Spleen (tissue), 11 donors: ENCODE data around the gene CTNNA1. TPM values are rescaled to one million over a fixed set of nuclear protein-coding genes. Genes with fewer than 3 reads are reported as not detected.

Source experiments
- DNase-seq: peaks from one replicate; pipeline ENCODE4 v3.0.0-alpha.2; 2020
- H3K27ac ChIP-seq, 8 donors: fragments of 200-600 bp; sonication (generic) in 7 of 8; 1 replicate in 4 of 8; 2 replicates in 4 of 8; pipeline versions ENCODE4 v1.5.0 to v1.8.0; 2016 to 2021; ENCODE audit warnings: inconsistent platforms in 4 of 8, mild to moderate bottlenecking in 4 of 8, moderate library complexity in 1 of 8
- H3K27me3 ChIP-seq, 7 donors: fragments of 200-600 bp; sonication (generic) in 6 of 7; replicated peaks in 1 of 7; 1 replicate in 4 of 7; 2 replicates in 3 of 7; pipeline versions ENCODE4 v1.5.0 to v1.8.0; 2016 to 2021; ENCODE audit warnings: inconsistent platforms in 3 of 7, mild to moderate bottlenecking in 1 of 7
- H3K36me3 ChIP-seq, 6 donors: fragments of 200-600 bp; sonication (generic) in 5 of 6; 1 replicate in 4 of 6; 2 replicates in 2 of 6; pipeline versions ENCODE4 v1.5.0 to v1.8.0; 2016 to 2021; ENCODE audit warnings: inconsistent platforms in 2 of 6
- H3K4me1 ChIP-seq, 6 donors: fragments of 200-600 bp; sonication (generic) in 5 of 6; 1 replicate in 3 of 6; 2 replicates in 3 of 6; pipeline versions ENCODE4 v1.5.0 to v1.8.0; 2016 to 2021; ENCODE audit warnings: inconsistent platforms in 3 of 6
- H3K4me3 ChIP-seq, 8 donors: fragments of 200-600 bp; sonication (generic) in 7 of 8; 1 replicate in 4 of 8; 2 replicates in 4 of 8; pipeline versions ENCODE4 v1.5.0 to v1.8.0; 2016 to 2021; ENCODE audit warnings: inconsistent platforms in 4 of 8, mild to moderate bottlenecking in 4 of 8, moderate library complexity in 2 of 8
- H3K9me3 ChIP-seq, 8 donors: fragments of 200-600 bp; sonication (generic) in 7 of 8; 1 replicate in 4 of 8; 2 replicates in 4 of 8; pipeline versions ENCODE4 v1.5.0 to v1.8.0; 2016 to 2021; ENCODE audit warnings: inconsistent platforms in 4 of 8
- POLR2A ChIP-seq, 3 donors: fragments of 450-650 bp; IDR thresholded peaks; one replicate each; pipeline ENCODE4 v1.5.1; 2017; ENCODE audit warnings: antibody characterized with exemption in 3 of 3, mild to moderate bottlenecking in 1 of 3
- POLR2AphosphoS5 ChIP-seq, 3 donors: sonication (generic); formaldehyde crosslinking; IDR thresholded peaks; one replicate each; pipeline ENCODE4 v1.5.1; 2017; ENCODE audit warnings: antibody characterized with exemption in 3 of 3
- WGBS, 5 donors: extraction: QIAGEN DNeasy Blood & Tissue Kit in 3 of 5; methylation state at CpG; one replicate each; pipeline versions ENCODE4 v1.1.5 to v1.1.7; 2013 to 2018; 5-methylcytosine and 5-hydroxymethylcytosine counted together
- intact Hi-C: fragments of 100-400 bp; cut with DNase I; formaldehyde crosslinking; loops from one replicate; pipeline ENCODE4 v1.15.0; 2023; ENCODE audit warnings: low total_unique reads
- polyA plus RNA-seq, 3 donors: library from polyadenylated mRNA; stranded (reverse); fragments of 200-250 nt; gene quantifications; one replicate each; pipeline ENCODE4 v1.2.1, GENCODE V29; 2013
- total RNA-seq, 7 donors: library from RNA; depleted of rRNA in 3 of 7; stranded (reverse); fragments of >200 nt in 3 of 7; fragmentation: NEBNext Ultra II Directional in 4 of 7; extraction: Animal tissue kit (Norgen Biotek cat#: 25700) in 4 of 7; gene quantifications; one replicate each; pipeline versions ENCODE4 v1.1.0 to v1.2.1, GENCODE V29; 2016 to 2021
- TF ChIP-seq, protein P1 (sequence below), 11 experiments: fragments of 200-600 bp in 7 of 11; fragments of 450-650 bp in 4 of 11; sonication (generic) in 4 of 11; IDR thresholded peaks in 8 of 11; conservative IDR thresholded peaks in 3 of 11; 1 replicate in 7 of 11; 2 replicates in 4 of 11; pipeline versions ENCODE4 v1.4.0 to v1.8.0; 2016 to 2021; ENCODE audit warnings: antibody characterized with exemption in 11 of 11, inconsistent platforms in 4 of 11, mild to moderate bottlenecking in 1 of 11
- donor health status: healthy with polysubstance abuse.
- donor health status: DM: no; HTN: no; CAD: no; lungs with moderate emphysema.
- donor health status: DM: no; HTN: no; CAD: no.
- donor health status: Bipolar disorder and iron deficiency.
- donor health status: healthy.
- donor health status: DM: no; HTN: no; CAD: no.
- donor health status: DM: yes; HTN: yes; CAD: no.

The CTNNA1 gene
- total and polyA plus RNA-seq, 10 donors: 26.7 to 313 (median 186) TPM

DNA sequence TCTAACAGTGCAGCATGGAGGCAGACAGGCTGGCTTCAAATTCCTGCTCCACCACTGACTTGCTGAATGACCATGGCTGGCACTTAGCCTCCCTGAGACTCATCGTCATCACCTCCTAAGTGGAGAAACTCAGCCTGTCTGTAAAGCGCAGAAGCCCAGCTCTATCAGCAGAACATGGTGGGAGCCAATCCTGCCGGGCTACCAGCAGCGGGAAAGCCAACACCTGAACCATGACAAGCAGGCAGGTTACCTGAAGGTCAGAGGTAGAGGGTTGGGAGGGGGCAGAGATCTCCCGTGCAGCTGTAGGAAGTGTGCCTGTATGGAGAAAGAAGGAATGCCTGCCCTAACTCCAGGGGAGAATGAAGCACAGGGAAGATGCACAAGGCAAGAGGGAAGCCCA, 194.6 kb downstream of the CTNNA1 start:
- 94 to 97% (median 95%) methylated on average over 4 to 5 of the region's 5 CpGs for WGBS, 5 donors
- no peak for DNase-seq
- H3K27me3 ChIP-seq: no peaks in the 10 kb centered on the region
- intact Hi-C loops: no loop called here
- TF ChIP-seq, protein P1, sequence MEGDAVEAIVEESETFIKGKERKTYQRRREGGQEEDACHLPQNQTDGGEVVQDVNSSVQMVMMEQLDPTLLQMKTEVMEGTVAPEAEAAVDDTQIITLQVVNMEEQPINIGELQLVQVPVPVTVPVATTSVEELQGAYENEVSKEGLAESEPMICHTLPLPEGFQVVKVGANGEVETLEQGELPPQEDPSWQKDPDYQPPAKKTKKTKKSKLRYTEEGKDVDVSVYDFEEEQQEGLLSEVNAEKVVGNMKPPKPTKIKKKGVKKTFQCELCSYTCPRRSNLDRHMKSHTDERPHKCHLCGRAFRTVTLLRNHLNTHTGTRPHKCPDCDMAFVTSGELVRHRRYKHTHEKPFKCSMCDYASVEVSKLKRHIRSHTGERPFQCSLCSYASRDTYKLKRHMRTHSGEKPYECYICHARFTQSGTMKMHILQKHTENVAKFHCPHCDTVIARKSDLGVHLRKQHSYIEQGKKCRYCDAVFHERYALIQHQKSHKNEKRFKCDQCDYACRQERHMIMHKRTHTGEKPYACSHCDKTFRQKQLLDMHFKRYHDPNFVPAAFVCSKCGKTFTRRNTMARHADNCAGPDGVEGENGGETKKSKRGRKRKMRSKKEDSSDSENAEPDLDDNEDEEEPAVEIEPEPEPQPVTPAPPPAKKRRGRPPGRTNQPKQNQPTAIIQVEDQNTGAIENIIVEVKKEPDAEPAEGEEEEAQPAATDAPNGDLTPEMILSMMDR (IDR thresholded peaks at IDR 0.05 in 8 of 11, conservative IDR thresholded peaks at IDR 0.05 in 3 of 11): no peak
- TF ChIP-seq POLR2AphosphoS5 (IDR thresholded peaks at IDR 0.05) (no peak), POLR2A (IDR thresholded peaks at IDR 0.05) (no peak)
- peaks cover 0 to 66% (median 15%) of the 10 kb centered on the region in 6 donors for H3K36me3 ChIP-seq
- no peak overlapping the region for H3K27ac ChIP-seq
- H3K4me1 ChIP-seq: peaks cover 2 to 16% (median 7%) of the 10 kb centered on the region in 6 donors
- no peak overlapping the region for H3K4me3 ChIP-seq
- H3K9me3 ChIP-seq: no peaks in the 10 kb centered on the region

DNA sequence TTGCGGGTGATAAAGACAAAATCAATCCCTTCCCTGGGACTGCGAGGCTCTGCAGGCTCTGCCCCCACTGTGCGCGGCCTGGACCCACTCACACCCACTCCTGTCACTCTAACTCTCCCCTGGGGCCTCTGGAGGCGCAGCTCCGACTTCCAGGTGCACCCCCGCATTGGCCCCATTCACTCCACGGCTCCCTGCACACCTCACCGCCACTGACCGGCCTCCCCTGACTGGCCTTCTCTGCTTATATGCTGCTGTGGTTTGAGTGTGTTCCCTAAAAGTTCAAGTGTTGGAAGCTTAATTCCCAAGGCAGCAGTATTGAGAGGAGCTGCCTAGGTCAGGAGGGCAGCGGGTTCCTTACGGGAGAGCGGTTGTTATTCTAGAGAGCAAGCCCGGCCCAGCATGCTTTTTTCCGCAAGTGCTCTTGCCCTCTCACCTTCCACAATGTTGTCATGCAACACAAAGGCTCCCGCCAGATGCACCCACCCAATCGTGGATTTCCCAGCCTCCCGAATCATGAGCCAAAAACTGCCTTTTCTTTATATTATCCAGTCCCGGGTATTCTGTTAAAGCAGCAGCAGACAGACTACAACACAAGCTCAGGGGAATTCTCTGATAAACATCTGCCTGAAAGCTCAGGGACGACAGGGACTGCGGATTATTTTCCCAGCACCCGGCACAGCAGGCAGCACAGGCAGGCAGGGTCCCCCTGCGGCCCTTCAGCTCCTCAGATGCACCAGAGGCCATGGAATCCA, 195.4 kb downstream of the CTNNA1 start:
- no peaks in the 10 kb centered on the region for H3K9me3 ChIP-seq
- H3K27me3 ChIP-seq: no peaks in the 10 kb centered on the region
- intact Hi-C loops: no loop called here
- no peak overlapping the region for H3K4me3 ChIP-seq
- WGBS, 5 donors: 89 to 94% (median 92%) methylated on average over 22 to 23 of the region's 23 CpGs
- peaks cover 0 to 66% (median 15%) of the 10 kb centered on the region in 6 donors for H3K36me3 ChIP-seq
- no peak overlapping the region for H3K27ac ChIP-seq
- H3K4me1 ChIP-seq: peaks cover 11 to 25% (median 15%) of the 10 kb centered on the region in 6 donors
- TF ChIP-seq POLR2AphosphoS5 (IDR thresholded peaks at IDR 0.05): no peak
- no peak for TF ChIP-seq POLR2A (IDR thresholded peaks at IDR 0.05)
- TF ChIP-seq, protein P1 (IDR thresholded peaks at IDR 0.05 in 8 of 11, conservative IDR thresholded peaks at IDR 0.05 in 3 of 11): no peak
- no peak for DNase-seq

- Histone ChIP-seq H3K27me3 (no peaks in the 10 kb centered on the region), H3K9me3 (no peaks in the 10 kb centered on the region), H3K27ac (no peak overlapping the region), H3K4me3 (no peak overlapping the region), H3K36me3 (peaks cover 0 to 66% (median 15%) of the 10 kb centered on the region in 6 donors), H3K4me1 (peaks cover 13 to 31% (median 21%) of the 10 kb centered on the region in 6 donors)
- intact Hi-C loops: no loop called here
- peak; percentile 59 for DNase-seq
- TF ChIP-seq, protein P1 (IDR thresholded peaks at IDR 0.05 in 8 of 11, conservative IDR thresholded peaks at IDR 0.05 in 3 of 11): no peak
- no peak for TF ChIP-seq POLR2AphosphoS5 (IDR thresholded peaks at IDR 0.05)
- TF ChIP-seq POLR2A (IDR thresholded peaks at IDR 0.05): no peak
- 89 to 96% (median 90%) methylated on average over 3 to 4 of the region's 4 CpGs for WGBS, 5 donors
Measured at GRCh38 chr5:138949223-138949574, 196.0 kb downstream of the CTNNA1 start.

DNA sequence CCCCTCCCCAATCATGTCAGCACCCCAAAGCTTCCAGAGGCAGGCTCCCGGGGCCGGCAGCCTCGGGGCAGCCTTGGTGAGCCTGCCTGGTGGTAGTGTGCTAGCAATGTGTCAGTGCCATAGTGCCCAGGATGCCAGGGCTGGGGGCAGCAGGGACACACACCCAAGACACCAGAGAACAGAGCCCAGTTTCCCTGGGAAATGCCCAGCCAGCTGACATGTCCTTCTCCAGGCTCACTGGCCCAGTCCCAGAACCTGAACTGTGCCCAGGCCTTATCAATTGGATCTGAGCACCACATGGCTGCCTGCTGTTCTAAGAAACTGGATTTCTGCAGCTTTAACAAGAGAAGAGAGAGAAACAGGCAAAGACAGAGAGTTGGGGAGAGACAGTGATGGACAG, 196.8 kb downstream of the CTNNA1 start:
- 90 to 97% (median 94%) methylated on average over 2 to 3 of the region's 3 CpGs for WGBS, 5 donors
- peak; percentile 62 for DNase-seq
- TF ChIP-seq POLR2AphosphoS5 (IDR thresholded peaks at IDR 0.05) (no peak), POLR2A (IDR thresholded peaks at IDR 0.05) (no peak)
- TF ChIP-seq, protein P1 (IDR thresholded peaks at IDR 0.05 in 8 of 11, conservative IDR thresholded peaks at IDR 0.05 in 3 of 11): no peak
- no peak overlapping the region for H3K27ac ChIP-seq
- no peaks in the 10 kb centered on the region for H3K9me3 ChIP-seq
- peaks cover 0 to 63% (median 15%) of the 10 kb centered on the region in 6 donors for H3K36me3 ChIP-seq
- no peak overlapping the region for H3K4me3 ChIP-seq
- peaks cover 13 to 31% (median 27%) of the 10 kb centered on the region in 6 donors for H3K4me1 ChIP-seq
- H3K27me3 ChIP-seq: no peaks in the 10 kb centered on the region
- intact Hi-C loops: no loop called here
